Measurements from ENCODE around the gene SPEN. TPM values are rescaled to one million over a fixed set of nuclear protein-coding genes. Genes with fewer than 3 reads are reported as not detected.
"Not testable (repeated sequence)": the region's sequence is repeated elsewhere in the genome, so short reads cannot be mapped to it uniquely, and the experiment has no call there.

The SPEN gene
- total RNA-seq, 4 donors from 2014 or later, result 34.6 to 49.9 (median 44.7) TPM

DNA sequence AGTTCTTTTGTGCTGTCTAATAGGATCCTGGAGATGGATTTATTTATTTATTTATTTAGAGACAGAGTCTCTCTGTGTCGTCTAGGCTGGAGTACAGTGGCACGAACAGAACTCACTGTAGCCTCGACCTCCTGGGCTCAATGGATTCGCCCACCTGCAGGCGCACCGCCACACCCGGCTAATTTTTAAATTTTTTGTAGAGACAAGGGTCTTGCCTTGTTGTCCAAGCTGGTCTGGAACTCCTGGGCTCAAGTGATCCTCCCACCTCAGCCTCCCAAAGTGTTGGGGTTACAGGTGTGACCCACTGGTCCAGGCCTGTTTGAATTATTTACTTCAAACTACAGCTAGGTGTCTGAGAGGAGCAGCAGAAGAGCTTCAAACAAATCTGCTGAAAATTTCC lies 9.6 kb upstream of the SPEN start:
- intact Hi-C loops (cut with DNase I), result loop anchor here (5.0 kb wide), 1 partner anchor 139 kb away; the partner anchor contains the start of gene ZBTB17
- peaks cover 11 to 19% (median 18%) of the 10 kb centered on the region in 4 donors for H3K4me1 ChIP-seq
- H3K27ac ChIP-seq (replicated peaks in 1 of 4), result peak overlapping the region in 2 of 4 donors; percentile 99 to 100
- H3K4me3 ChIP-seq, result no peak overlapping the region
- H3K27me3 ChIP-seq, result peaks cover 0 to 3% (median 0%) of the 10 kb centered on the region in 4 donors
- WGBS, result 85% methylated on average over 7 of the region's 7 CpGs
- no peaks in the 10 kb centered on the region for H3K9me3 ChIP-seq
- no peak for TF ChIP-seq POLR2AphosphoS5 (IDR thresholded peaks at IDR 0.05)
- TF ChIP-seq, protein P1, sequence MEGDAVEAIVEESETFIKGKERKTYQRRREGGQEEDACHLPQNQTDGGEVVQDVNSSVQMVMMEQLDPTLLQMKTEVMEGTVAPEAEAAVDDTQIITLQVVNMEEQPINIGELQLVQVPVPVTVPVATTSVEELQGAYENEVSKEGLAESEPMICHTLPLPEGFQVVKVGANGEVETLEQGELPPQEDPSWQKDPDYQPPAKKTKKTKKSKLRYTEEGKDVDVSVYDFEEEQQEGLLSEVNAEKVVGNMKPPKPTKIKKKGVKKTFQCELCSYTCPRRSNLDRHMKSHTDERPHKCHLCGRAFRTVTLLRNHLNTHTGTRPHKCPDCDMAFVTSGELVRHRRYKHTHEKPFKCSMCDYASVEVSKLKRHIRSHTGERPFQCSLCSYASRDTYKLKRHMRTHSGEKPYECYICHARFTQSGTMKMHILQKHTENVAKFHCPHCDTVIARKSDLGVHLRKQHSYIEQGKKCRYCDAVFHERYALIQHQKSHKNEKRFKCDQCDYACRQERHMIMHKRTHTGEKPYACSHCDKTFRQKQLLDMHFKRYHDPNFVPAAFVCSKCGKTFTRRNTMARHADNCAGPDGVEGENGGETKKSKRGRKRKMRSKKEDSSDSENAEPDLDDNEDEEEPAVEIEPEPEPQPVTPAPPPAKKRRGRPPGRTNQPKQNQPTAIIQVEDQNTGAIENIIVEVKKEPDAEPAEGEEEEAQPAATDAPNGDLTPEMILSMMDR (IDR thresholded peaks at IDR 0.05), result no peak
- TF ChIP-seq POLR2A (IDR thresholded peaks at IDR 0.05; ENCODE audit: low read depth), result no peak
- no peak for TF ChIP-seq EP300 (IDR thresholded peaks at IDR 0.05)
- no peak for DNase-seq (ENCODE audit: extremely low spot score)
- H3K36me3 ChIP-seq, result no peaks in the 10 kb centered on the region

DNA sequence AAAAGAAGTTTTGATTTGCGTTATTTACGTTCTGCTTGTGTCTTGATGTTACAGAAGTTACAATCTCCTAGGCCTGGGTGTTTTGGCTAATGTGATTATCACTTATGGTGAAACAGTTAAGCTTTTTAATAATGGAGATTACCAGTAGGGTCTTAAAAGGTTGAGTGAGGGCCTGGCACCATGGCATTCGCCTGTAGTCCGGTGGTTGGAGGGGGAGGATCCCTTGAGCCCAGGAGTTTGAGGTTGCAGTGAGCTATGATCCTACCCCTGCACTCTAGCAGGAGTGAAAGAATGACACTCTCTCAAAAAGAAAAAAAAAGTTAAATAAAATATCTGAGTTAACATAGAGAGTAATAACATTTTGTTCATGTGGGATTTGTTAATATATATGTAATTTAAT lies 8.8 kb upstream of the SPEN start:
- 98% methylated on average over 4 of the region's 4 CpGs for WGBS
- TF ChIP-seq EP300 (IDR thresholded peaks at IDR 0.05), result no peak
- TF ChIP-seq, protein P1 (IDR thresholded peaks at IDR 0.05), result no peak
- TF ChIP-seq POLR2A (IDR thresholded peaks at IDR 0.05; ENCODE audit: low read depth), result no peak
- no peak for TF ChIP-seq POLR2AphosphoS5 (IDR thresholded peaks at IDR 0.05)
- Histone ChIP-seq H3K36me3 (no peaks in the 10 kb centered on the region), H3K9me3 (no peaks in the 10 kb centered on the region), H3K4me1 (peaks cover 8 to 18% (median 16%) of the 10 kb centered on the region in 4 donors), H3K27ac (replicated peaks in 1 of 4) (no peak overlapping the region), H3K27me3 (peaks cover 0 to 3% (median 0%) of the 10 kb centered on the region in 4 donors), H3K4me3 (no peak overlapping the region)
- no peak for DNase-seq (ENCODE audit: extremely low spot score)
- intact Hi-C loops (cut with DNase I), result loop anchor here (5.0 kb wide), 1 partner anchor 139 kb away; the partner anchor contains the start of gene ZBTB17

- H3K27ac ChIP-seq (replicated peaks in 1 of 4), result peak overlapping the region in 1 of 4 donors; percentile 22
- peaks cover 11 to 36% (median 31%) of the 10 kb centered on the region in 4 donors for H3K4me1 ChIP-seq
- H3K4me3 ChIP-seq, result no peak overlapping the region
- H3K27me3 ChIP-seq, result no peaks in the 10 kb centered on the region
- H3K9me3 ChIP-seq, result no peaks in the 10 kb centered on the region
- no peaks in the 10 kb centered on the region for H3K36me3 ChIP-seq
- no peak for DNase-seq (ENCODE audit: extremely low spot score)
- intact Hi-C loops (cut with DNase I), result no loop called here
- WGBS, result 54% methylated on average over 3 of the region's 3 CpGs
- no peak for TF ChIP-seq EP300 (IDR thresholded peaks at IDR 0.05)
- TF ChIP-seq, protein P1 (IDR thresholded peaks at IDR 0.05), result no peak
- TF ChIP-seq POLR2AphosphoS5 (IDR thresholded peaks at IDR 0.05), result no peak
- TF ChIP-seq POLR2A (IDR thresholded peaks at IDR 0.05; ENCODE audit: low read depth), result no peak
Measured at GRCh38 chr1:15843826-15844572, 3.5 kb upstream of the SPEN start.

DNA sequence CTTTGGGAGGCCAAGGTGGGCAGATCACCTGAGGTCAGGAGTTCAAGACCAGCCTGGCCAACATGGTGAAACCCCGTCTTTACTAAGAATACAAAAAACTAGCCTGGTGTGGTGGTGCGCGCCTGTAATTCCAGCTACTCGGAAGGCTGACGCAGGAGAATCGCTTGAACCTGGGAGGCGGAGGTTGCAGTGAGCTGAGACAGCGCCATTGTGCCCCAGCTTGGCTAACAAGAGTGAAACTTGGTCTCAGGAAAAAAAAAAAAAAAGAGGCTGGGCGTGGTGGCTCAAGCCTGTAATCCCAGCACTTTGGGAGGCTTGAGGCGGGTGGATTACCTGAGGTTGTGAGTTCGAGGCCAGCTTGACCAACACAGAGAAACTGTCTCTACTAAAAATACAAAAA lies 1.5 kb upstream of the SPEN start:
- H3K36me3 ChIP-seq; DNase-seq (ENCODE audit: extremely low spot score); H3K4me3 ChIP-seq; intact Hi-C loops (cut with DNase I); H3K9me3 ChIP-seq; H3K27me3 ChIP-seq: not testable (repeated sequence)
- 95% methylated on average over 11 of the region's 11 CpGs for WGBS
- Histone ChIP-seq H3K27ac (replicated peaks in 1 of 4) (peak overlapping the region in 2 of 4 donors; percentile 96 to 100), H3K4me1 (peaks cover 21 to 50% (median 45%) of the 10 kb centered on the region in 4 donors)

GRCh38 chr1:15847893-15848142 lies 311 bp downstream of the SPEN start:
- Histone ChIP-seq H3K9me3 (no peaks in the 10 kb centered on the region), H3K4me1 (peaks cover 37 to 68% (median 62%) of the 10 kb centered on the region in 4 donors), H3K36me3 (no peaks in the 10 kb centered on the region), H3K4me3 (peak overlapping the region; percentile 76 to 95 (median 95)), H3K27ac (replicated peaks in 1 of 4) (peak overlapping the region; percentile 95 to 100 (median 98)), H3K27me3 (no peaks in the 10 kb centered on the region)
- intact Hi-C loops (cut with DNase I), result loop anchor here (2.0 kb wide), 1 partner anchor 13 kb away; no protein-coding TSS in a partner anchor
- WGBS, result 0% methylated on average over 4 of the region's 34 CpGs
- TF ChIP-seq POLR2AphosphoS5 (IDR thresholded peaks at IDR 0.05), result no peak
- TF ChIP-seq, protein P1 (IDR thresholded peaks at IDR 0.05), result no peak
- TF ChIP-seq EP300 (IDR thresholded peaks at IDR 0.05), result no peak
- TF ChIP-seq POLR2A (IDR thresholded peaks at IDR 0.05; ENCODE audit: low read depth), result no peak
- DNase-seq (ENCODE audit: extremely low spot score), result no peak

Data from esophagus muscularis mucosa (tissue), 4 donors.